Bronchial epithelial cell (primary cell): ENCODE data around the gene FETUB. TPM values are rescaled to one million over a fixed set of nuclear protein-coding genes. Genes with fewer than 3 reads are reported as not detected.
"Not testable (repeated sequence)": the region's sequence is repeated elsewhere in the genome, so short reads cannot be mapped to it uniquely, and the experiment has no call there.

ENCODE experiments used
- DNase-seq: peaks from one replicate; pipeline ENCODE4 v3.0.0-alpha.2; 2010; ENCODE audit warnings: low read depth
- FAIRE-seq: peaks from 2 replicates; lab custom pipeline; 2011; peaks lifted over from hg19 to GRCh38; lab: Jason Lieb, UNC
- H3K27me3 ChIP-seq: 2 replicates; pipeline ENCODE4 v1.5.1; 2011; ENCODE audit warnings: low read length; ENCODE audit not compliant: control insufficient read depth, insufficient read depth
- H3K36me3 ChIP-seq: 2 replicates; pipeline ENCODE4 v1.5.1; 2011; ENCODE audit warnings: low read length; ENCODE audit not compliant: control insufficient read depth, insufficient read depth
- H3K4me3 ChIP-seq: 2 replicates; pipeline ENCODE4 v1.5.1; 2011; ENCODE audit warnings: mild to moderate bottlenecking, low read depth, low read length, control low read depth
- total RNA-seq: library from RNA; depleted of rRNA; stranded (reverse); fragments of >200 nt; gene quantifications from 2 replicates; pipeline ENCODE4 v1.2.1, GENCODE V29; 2014
- TF ChIP-seq, protein P1 (sequence below): IDR thresholded peaks from 2 replicates; pipeline ENCODE4 v1.5.1; 2011; ENCODE audit warnings: mild to moderate bottlenecking, moderate library complexity, low read length, control low read depth, inconsistent platforms; ENCODE audit not compliant: insufficient read depth, severe bottlenecking

FETUB gene
- total RNA-seq, 1 donor from 2014 or later = not detected

GRCh38 chr3:186697510-186697909 lies 57.3 kb downstream of the FETUB start:
- TF ChIP-seq, protein P1, sequence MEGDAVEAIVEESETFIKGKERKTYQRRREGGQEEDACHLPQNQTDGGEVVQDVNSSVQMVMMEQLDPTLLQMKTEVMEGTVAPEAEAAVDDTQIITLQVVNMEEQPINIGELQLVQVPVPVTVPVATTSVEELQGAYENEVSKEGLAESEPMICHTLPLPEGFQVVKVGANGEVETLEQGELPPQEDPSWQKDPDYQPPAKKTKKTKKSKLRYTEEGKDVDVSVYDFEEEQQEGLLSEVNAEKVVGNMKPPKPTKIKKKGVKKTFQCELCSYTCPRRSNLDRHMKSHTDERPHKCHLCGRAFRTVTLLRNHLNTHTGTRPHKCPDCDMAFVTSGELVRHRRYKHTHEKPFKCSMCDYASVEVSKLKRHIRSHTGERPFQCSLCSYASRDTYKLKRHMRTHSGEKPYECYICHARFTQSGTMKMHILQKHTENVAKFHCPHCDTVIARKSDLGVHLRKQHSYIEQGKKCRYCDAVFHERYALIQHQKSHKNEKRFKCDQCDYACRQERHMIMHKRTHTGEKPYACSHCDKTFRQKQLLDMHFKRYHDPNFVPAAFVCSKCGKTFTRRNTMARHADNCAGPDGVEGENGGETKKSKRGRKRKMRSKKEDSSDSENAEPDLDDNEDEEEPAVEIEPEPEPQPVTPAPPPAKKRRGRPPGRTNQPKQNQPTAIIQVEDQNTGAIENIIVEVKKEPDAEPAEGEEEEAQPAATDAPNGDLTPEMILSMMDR = no peak
- H3K36me3 ChIP-seq = no peaks in the 10 kb centered on the region
- H3K4me3 ChIP-seq = no peak overlapping the region
- H3K27me3 ChIP-seq = no peaks in the 10 kb centered on the region
- FAIRE-seq (no peak), DNase-seq (no peak)

- TF ChIP-seq, protein P1 = no peak
- no peak overlapping the region for H3K4me3 ChIP-seq
- H3K36me3 ChIP-seq = no peaks in the 10 kb centered on the region
- DNase-seq (no peak), FAIRE-seq (no peak)
- H3K27me3 ChIP-seq = no peaks in the 10 kb centered on the region
These were observed 60.1 kb downstream of the FETUB start for GRCh38 chr3:186700267-186700666.

DNA sequence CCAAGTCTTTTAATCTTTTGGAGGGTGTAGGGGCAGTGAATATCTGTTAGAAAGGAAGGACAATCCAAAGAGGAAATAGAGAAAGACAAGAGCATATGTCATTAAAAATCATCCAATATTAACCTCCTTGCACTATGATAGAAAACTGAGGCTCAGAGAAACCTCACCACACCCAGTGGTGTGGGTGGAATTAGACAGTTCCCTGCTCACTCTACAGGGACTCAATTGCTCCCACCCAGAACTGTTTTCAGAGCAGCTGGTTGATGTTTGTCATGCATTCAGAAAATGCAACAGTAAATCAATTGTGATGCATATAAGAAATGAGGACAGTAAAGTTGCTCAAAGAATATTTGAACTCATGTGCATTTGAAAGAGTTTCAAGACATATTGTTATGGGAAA lies 62.3 kb downstream of the FETUB start:
- H3K27me3 ChIP-seq, H3K36me3 ChIP-seq, H3K4me3 ChIP-seq, DNase-seq: not testable (repeated sequence)
- FAIRE-seq = peak; percentile 79

Other genes starting within 250 kb of the FETUB start
- 0.79 and 1.7 TPM in 2 replicates for gene CRYGS, start 96.0 kb upstream of the FETUB start, total RNA-seq
- 13.7 and 14.7 TPM in 2 replicates for gene TBCCD1, start 73.1 kb upstream of the FETUB start, total RNA-seq
- 66.6 and 94.5 TPM in 2 replicates for gene DNAJB11, start 69.7 kb upstream of the FETUB start, total RNA-seq
- 0.13 TPM in 1 of 2 replicates, not detected in the other for gene AHSG, start 27.3 kb upstream of the FETUB start, total RNA-seq
- gene HRG, start 25.6 kb downstream of the FETUB start, total RNA-seq = not detected in 2 replicates
- gene KNG1, start 77.0 kb downstream of the FETUB start, total RNA-seq = not detected in 2 replicates
- gene EIF4A2, start 143.2 kb downstream of the FETUB start, total RNA-seq = 357 and 614 TPM in 2 replicates
- 12.4 and 26.1 TPM in 2 replicates for gene RFC4, start 166.1 kb downstream of the FETUB start, total RNA-seq
- gene ADIPOQ, start 202.3 kb downstream of the FETUB start, total RNA-seq = not detected in 2 replicates